ENCODE measurements around the gene GDF15.
"Not testable (repeated sequence)": the region's sequence is repeated elsewhere in the genome, so short reads cannot be mapped to it uniquely, and the experiment has no call there.

Gene GDF15

DNA sequence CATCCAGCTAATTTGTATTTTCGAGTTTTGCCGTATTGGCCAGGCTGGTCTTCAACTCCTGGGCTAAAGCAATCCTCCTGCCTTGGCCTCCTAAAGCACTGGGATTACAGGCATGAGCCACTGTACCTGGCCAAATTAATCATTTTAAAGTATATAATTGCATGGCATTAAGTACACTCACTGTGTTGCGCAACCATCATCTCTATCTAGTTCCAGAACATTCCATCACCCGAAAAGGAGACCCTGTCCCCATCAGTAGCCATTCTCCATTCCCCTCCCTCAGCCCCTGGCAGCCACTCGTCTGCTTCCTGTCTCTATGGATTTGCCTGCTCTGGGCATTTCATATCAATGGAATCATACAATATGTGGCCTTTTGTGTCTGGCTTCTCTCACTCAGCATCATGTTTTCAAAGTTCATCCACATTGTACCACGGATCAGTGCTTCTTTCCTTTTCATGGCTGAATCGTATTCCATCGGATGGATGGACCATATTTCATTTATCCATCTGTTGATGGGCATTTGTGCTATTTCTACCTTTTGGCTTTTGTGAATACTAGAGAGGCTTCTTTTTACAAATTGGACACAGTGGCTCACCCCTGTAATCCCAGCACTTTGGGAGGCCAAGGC, 32.5 kb upstream of the GDF15 start:
- Histone ChIP-seq H3K79me2 (ENCODE audit: control insufficient read depth, low read length) (no peaks in the 10 kb centered on the region), H3K4me3 (ENCODE audit: low read length) (no peak overlapping the region), H3K36me3 (ENCODE audit: control insufficient read depth, low read length) (no peaks in the 10 kb centered on the region), H3K27me3 (ENCODE audit: control insufficient read depth, low read length) (no peaks in the 10 kb centered on the region), H3K27ac (ENCODE audit: low read depth, low read length) (no peak overlapping the region), H3K9me3 (ENCODE audit: control insufficient read depth, insufficient read depth, low read length) (no peaks in the 10 kb centered on the region), H3K4me1 (ENCODE audit: control insufficient read depth, low read length) (no peaks in the 10 kb centered on the region), H4K20me1 (ENCODE audit: control insufficient read depth, insufficient read depth, low read depth, low read length) (no peaks in the 10 kb centered on the region), H3F3A (ENCODE audit: control insufficient read depth, insufficient read depth) (no peaks in the 10 kb centered on the region), H3K4me2 (ENCODE audit: low read length) (no peak overlapping the region), H3K9me2 (replicated peaks; ENCODE audit: control insufficient read depth, low read length) (no peaks in the 10 kb centered on the region)
- no peak for TF ChIP-seq CTCF (IDR thresholded peaks at IDR 0.05; ENCODE audit: low read depth, low read length, poor library complexity, severe bottlenecking)
- no peak for TF ChIP-seq EZH2phosphoT487 (IDR thresholded peaks at IDR 0.05; ENCODE audit: borderline replicate concordance, low read length)

- H3K9me2 ChIP-seq (replicated peaks; ENCODE audit: control insufficient read depth, low read length); H3K79me2 ChIP-seq (ENCODE audit: control insufficient read depth, low read length); H3K4me1 ChIP-seq (ENCODE audit: control insufficient read depth, low read length); H3F3A ChIP-seq (ENCODE audit: control insufficient read depth, insufficient read depth); H4K20me1 ChIP-seq (ENCODE audit: control insufficient read depth, insufficient read depth, low read depth, low read length); H3K27ac ChIP-seq (ENCODE audit: low read depth, low read length); H3K27me3 ChIP-seq (ENCODE audit: control insufficient read depth, low read length); H3K4me2 ChIP-seq (ENCODE audit: low read length); H3K4me3 ChIP-seq (ENCODE audit: low read length); H3K36me3 ChIP-seq (ENCODE audit: control insufficient read depth, low read length); H3K9me3 ChIP-seq (ENCODE audit: control insufficient read depth, insufficient read depth, low read length): not testable (repeated sequence)
These were observed 31.2 kb upstream of the GDF15 start for GRCh38 chr19:18354743-18355142.

DNA sequence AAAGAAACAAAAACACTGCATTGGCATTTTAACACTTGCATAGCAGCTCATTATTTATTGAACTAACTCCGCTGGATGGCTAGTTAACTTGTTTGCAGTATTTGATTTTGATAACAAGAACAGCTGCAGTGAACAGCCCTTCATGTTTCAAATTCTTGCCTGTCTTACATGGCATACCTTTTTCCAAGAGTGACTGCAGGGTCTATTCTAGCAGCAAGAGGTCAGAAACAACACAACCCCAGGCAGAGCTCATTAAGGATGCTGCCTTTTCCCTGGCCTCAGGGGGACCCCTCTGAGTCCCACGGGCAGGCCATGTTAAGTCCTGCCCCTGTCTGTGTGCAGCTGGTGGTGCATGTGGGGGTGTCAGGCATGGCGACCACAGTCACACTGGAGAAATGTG, 28.9 kb upstream of the GDF15 start:
- Histone ChIP-seq H3K9me3 (ENCODE audit: control insufficient read depth, insufficient read depth, low read length) (no peaks in the 10 kb centered on the region), H3F3A (ENCODE audit: control insufficient read depth, insufficient read depth) (no peaks in the 10 kb centered on the region), H3K27ac (ENCODE audit: low read depth, low read length) (no peak overlapping the region), H3K4me1 (ENCODE audit: control insufficient read depth, low read length) (no peaks in the 10 kb centered on the region), H3K9me2 (replicated peaks; ENCODE audit: control insufficient read depth, low read length) (no peaks in the 10 kb centered on the region), H3K4me3 (ENCODE audit: low read length) (no peak overlapping the region), H3K4me2 (ENCODE audit: low read length) (no peak overlapping the region), H3K36me3 (ENCODE audit: control insufficient read depth, low read length) (no peaks in the 10 kb centered on the region), H3K79me2 (ENCODE audit: control insufficient read depth, low read length) (no peaks in the 10 kb centered on the region), H4K20me1 (ENCODE audit: control insufficient read depth, insufficient read depth, low read depth, low read length) (no peaks in the 10 kb centered on the region), H3K27me3 (ENCODE audit: control insufficient read depth, low read length) (no peaks in the 10 kb centered on the region)
- no peak for TF ChIP-seq CTCF (IDR thresholded peaks at IDR 0.05; ENCODE audit: low read depth, low read length, poor library complexity, severe bottlenecking)
- no peak for TF ChIP-seq EZH2phosphoT487 (IDR thresholded peaks at IDR 0.05; ENCODE audit: borderline replicate concordance, low read length)

- Histone ChIP-seq H4K20me1 (ENCODE audit: control insufficient read depth, insufficient read depth, low read depth, low read length) (no peaks in the 10 kb centered on the region), H3K36me3 (ENCODE audit: control insufficient read depth, low read length) (no peaks in the 10 kb centered on the region), H3F3A (ENCODE audit: control insufficient read depth, insufficient read depth) (no peaks in the 10 kb centered on the region), H3K9me2 (replicated peaks; ENCODE audit: control insufficient read depth, low read length) (no peaks in the 10 kb centered on the region), H3K4me2 (ENCODE audit: low read length) (no peak overlapping the region), H3K27ac (ENCODE audit: low read depth, low read length) (no peak overlapping the region), H3K9me3 (ENCODE audit: control insufficient read depth, insufficient read depth, low read length) (no peaks in the 10 kb centered on the region), H3K4me3 (ENCODE audit: low read length) (no peak overlapping the region), H3K27me3 (ENCODE audit: control insufficient read depth, low read length) (no peaks in the 10 kb centered on the region), H3K4me1 (ENCODE audit: control insufficient read depth, low read length) (peaks cover 14% of the 10 kb centered on the region), H3K79me2 (ENCODE audit: control insufficient read depth, low read length) (no peaks in the 10 kb centered on the region)
- no peak for TF ChIP-seq EZH2phosphoT487 (IDR thresholded peaks at IDR 0.05; ENCODE audit: borderline replicate concordance, low read length)
- no peak for TF ChIP-seq CTCF (IDR thresholded peaks at IDR 0.05; ENCODE audit: low read depth, low read length, poor library complexity, severe bottlenecking)
These were observed 24.3 kb upstream of the GDF15 start for GRCh38 chr19:18361646-18362045.

All from DOHH2 (cell line).